T-cell (primary cell): ENCODE results near the gene TBK1. TPM values are rescaled to one million over a fixed set of nuclear protein-coding genes. Genes with fewer than 3 reads are reported as not detected.

Experiments used
- ATAC-seq, 4 experiments: fragments of 200-7000 bp in 3 of 4; fragments of 150-1000 bp in 1 of 4; cut with Tn5 transposase; replicated peaks in 1 of 4; 1 replicate in 3 of 4; 2 replicates in 1 of 4; pipeline ENCODE4 v1.10.0; 2021; ENCODE audit warnings: moderate library complexity in 3 of 4, mild to moderate bottlenecking in 2 of 4, moderate number of reproducible peaks in 1 of 4
- CTCF ChIA-PET, 2 donors: fragments of 300-600 bp; sonication (Branson Sonifier 250); formaldehyde crosslinking; loops; one replicate each; lab custom pipeline; 2022; ENCODE audit warnings: antibody characterized with exemption in 2 of 2; lab: Charles Lee
- POLR2A ChIA-PET, 2 donors: fragments of 300-600 bp; sonication (Branson Sonifier 250); formaldehyde crosslinking; loops; one replicate each; lab custom pipeline; 2022; ENCODE audit warnings: antibody characterized with exemption in 2 of 2; lab: Charles Lee
- DNase-seq, 35 experiments: peaks; one replicate each; pipeline versions ENCODE4 v3.0.0 to v3.0.0-alpha.2; 2013 to 2023
- H3K27ac ChIP-seq: one replicate; pipeline ENCODE4 v1.5.1; 2013; ENCODE audit warnings: low read length
- H3K27me3 ChIP-seq, 2 experiments: replicated peaks in 1 of 2; 1 replicate in 1 of 2; 2 replicates in 1 of 2; pipeline versions ENCODE4 v1.6.1 to v1.7.0; 2013; ENCODE audit warnings: low read length in 1 of 2, mixed read lengths in 1 of 2; ENCODE audit not compliant: control insufficient read depth in 2 of 2, insufficient read depth in 2 of 2; ENCODE audit errors: extremely low read depth in 1 of 2
- H3K36me3 ChIP-seq, 2 donors: 1 replicate in 1 of 2; 2 replicates in 1 of 2; pipeline versions ENCODE4 v1.6.1 to v1.7.0; 2013; ENCODE audit warnings: low read length in 1 of 2; ENCODE audit not compliant: control insufficient read depth in 2 of 2, insufficient read depth in 1 of 2; ENCODE audit errors: extremely low read depth in 1 of 2
- H3K4me1 ChIP-seq, 2 experiments: 1 replicate in 1 of 2; 2 replicates in 1 of 2; pipeline versions ENCODE4 v1.6.1 to v1.7.0; 2013; ENCODE audit warnings: low read length in 2 of 2, mixed read lengths in 1 of 2; ENCODE audit not compliant: insufficient read depth in 2 of 2, control insufficient read depth in 1 of 2; ENCODE audit errors: extremely low read depth in 1 of 2
- H3K4me3 ChIP-seq, 2 donors: 1 replicate in 1 of 2; 2 replicates in 1 of 2; pipeline versions ENCODE4 v1.5.1 to v1.7.0; 2013; ENCODE audit warnings: mild to moderate bottlenecking in 2 of 2, low read length in 1 of 2, moderate library complexity in 1 of 2; ENCODE audit not compliant: control insufficient read depth in 1 of 2; ENCODE audit errors: extremely low read depth in 1 of 2
- H3K9me3 ChIP-seq: 2 replicates; pipeline ENCODE4 v1.7.0; 2013
- H3K27ac Mint-ChIP-seq, 2 donors: one replicate each; pipeline ENCODE4 v1.8.0; 2020 to 2021; ENCODE audit warnings: mild to moderate bottlenecking in 2 of 2, mixed read lengths in 2 of 2
- H3K27me3 Mint-ChIP-seq, 2 donors: one replicate each; pipeline ENCODE4 v1.8.0; 2021 to 2022; ENCODE audit warnings: mixed read lengths in 2 of 2
- H3K36me3 Mint-ChIP-seq: one replicate; pipeline ENCODE4 v1.8.0; 2021; ENCODE audit warnings: mixed read lengths
- H3K4me1 Mint-ChIP-seq, 3 donors: one replicate each; pipeline ENCODE4 v1.8.0; 2020 to 2022; ENCODE audit warnings: mixed read lengths in 3 of 3, mild to moderate bottlenecking in 1 of 3
- H3K4me3 Mint-ChIP-seq, 3 donors: one replicate each; pipeline ENCODE4 v1.8.0; 2020 to 2022; ENCODE audit warnings: mild to moderate bottlenecking in 3 of 3, mixed read lengths in 3 of 3, moderate library complexity in 3 of 3
- H3K9me3 Mint-ChIP-seq, 3 donors: one replicate each; pipeline ENCODE4 v1.8.0; 2020 to 2022; ENCODE audit warnings: mixed read lengths in 3 of 3
- WGBS: methylation state at CpG from one replicate; pipeline ENCODE4 v1.1.5; 2013; ENCODE audit warnings: missing lambda C conversion rate; ENCODE audit not compliant: insufficient coverage; 5-methylcytosine and 5-hydroxymethylcytosine counted together
- total RNA-seq, 35 experiments: library from RNA in 6 of 35; stranded (reverse) in 6 of 35; fragments of 120-200 nt in 1 of 35; gene quantifications; one replicate each; pipeline versions ENCODE4 v1.2.1 to v1.2.4 and lab custom pipeline; 2013 to 2026

Gene TBK1
- total RNA-seq (10 to 100 TPM in 4 of 5 donors, 1 to 10 TPM in 1; 8.9 to 20.0 (median 13.5) TPM), total RNA-seq (lab: John Stamatoyannopoulos, UW) (14.0 to 68.3 (median 38.2) reads per million in 29 experiments)
- total RNA-seq (2013): 30.2 TPM

DNA sequence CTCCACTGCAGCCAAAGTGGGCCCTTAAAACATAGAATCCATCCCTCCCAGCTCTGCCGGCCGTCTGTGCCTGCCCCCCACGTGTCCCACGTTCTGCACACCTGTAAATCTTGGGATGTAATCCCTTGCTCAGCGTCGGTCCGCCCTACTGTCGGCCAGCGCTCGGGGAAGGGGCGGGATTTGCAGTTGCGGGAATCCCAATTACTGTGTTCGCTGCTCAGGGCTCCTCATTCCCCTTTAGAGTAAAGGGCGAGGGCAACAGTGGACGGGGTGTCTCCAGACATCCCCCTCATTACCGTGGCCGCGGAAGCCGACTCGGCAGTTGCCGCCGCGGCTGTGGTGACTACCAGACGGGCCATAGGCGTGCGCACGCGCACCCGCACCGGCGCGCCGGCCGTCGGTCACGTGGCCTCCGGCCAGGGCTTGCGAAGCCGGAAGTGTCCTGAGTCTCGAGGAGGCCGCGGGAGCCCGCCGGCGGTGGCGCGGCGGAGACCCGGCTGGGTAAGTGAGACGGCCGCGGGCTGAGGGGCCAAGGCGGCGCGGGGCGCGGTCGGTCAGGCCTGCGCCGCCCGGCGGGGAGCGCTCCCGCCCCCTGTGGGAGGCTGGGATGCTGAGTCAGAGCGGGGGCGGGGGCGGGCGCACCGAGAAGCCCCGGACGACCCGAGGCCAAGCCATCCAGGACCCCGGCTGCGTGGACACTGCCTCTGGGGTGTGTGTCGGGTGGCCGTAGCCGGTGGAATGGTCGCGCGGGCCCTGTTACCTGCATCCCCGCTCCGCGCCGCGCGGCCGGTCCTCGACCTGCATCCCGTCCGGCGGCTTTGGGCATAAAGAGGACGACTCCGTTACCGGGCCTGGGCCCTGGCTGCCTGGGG, at the start of gene TBK1:
TBK1 (plus strand) TSS at position 434 of the 872 bp plus-strand sequence. CDS start 3,751 bp downstream, outside the sequence.
- WGBS: under 1% methylated on average over 90 of the region's 94 CpGs
- H3K4me3 ChIP-seq: peak within 1 kb of the TSS; percentile 81 to 98
- DNase-seq (peak in 33 of 35 experiments; percentile 10 to 65 (median 32)), ATAC-seq (peak; percentile 72 to 82 (median 78))
- H3K27ac ChIP-seq: peak within 1 kb of the TSS; percentile 87
- Mint-ChIP-seq H3K27me3 (no peaks in the 10 kb centered on the region), H3K9me3 (no peaks in the 10 kb centered on the region), H3K4me3 (peak within 1 kb of the TSS; percentile 94 to 97 (median 94)), H3K36me3 (peaks cover under 1% of the 10 kb centered on the region), H3K4me1 (peaks cover 44 to 57% (median 50%) of the 10 kb centered on the region in 3 donors), H3K27ac (peak within 1 kb of the TSS; percentile 94 to 95)
- H3K36me3 ChIP-seq: peaks cover 0 to 5% of the 10 kb centered on the region in 2 donors
- ChIA-PET CTCF (interaction anchor here in 1 of 2 donors (0.5 kb wide), 1 partner anchor 96 kb away, joined by 7 read pairs; no protein-coding TSS in a partner anchor), POLR2A (interaction anchor here in 1 of 2 donors (0.6 to 0.8 kb wide), 2 partner anchors 15 to 141 kb away, joined by 3 read pairs; no protein-coding TSS in a partner anchor)
- no peaks in the 10 kb centered on the region for H3K9me3 ChIP-seq
- H3K27me3 ChIP-seq: no peaks in the 10 kb centered on the region
- peaks cover 4 to 15% of the 10 kb centered on the region in 2 experiments for H3K4me1 ChIP-seq

DNA sequence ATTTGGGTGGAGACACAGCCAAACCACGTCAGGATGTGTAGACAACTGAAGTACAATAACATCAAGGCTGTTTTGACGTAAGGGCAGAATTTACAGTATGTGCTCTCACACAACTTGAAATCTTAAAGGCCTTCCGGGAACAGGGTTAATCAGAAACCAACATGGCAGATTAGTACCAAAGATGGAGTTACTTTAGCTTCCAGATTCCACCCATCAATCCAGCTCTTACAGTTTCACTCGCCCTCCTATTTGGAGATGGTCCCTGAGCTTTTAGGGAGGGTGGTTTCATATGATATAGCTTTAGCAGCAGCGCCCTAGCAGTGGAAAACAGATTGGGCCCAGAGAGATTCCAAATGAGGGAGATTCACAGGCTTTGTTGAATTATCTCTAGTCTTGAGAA, 49.7 kb upstream of the TBK1 start:
- ATAC-seq (no peak), DNase-seq (no peak)
- no peaks in the 10 kb centered on the region for H3K27me3 Mint-ChIP-seq
- H3K4me3 Mint-ChIP-seq: peak overlapping the region in 1 of 3 donors; percentile 97
- no peaks in the 10 kb centered on the region for H3K36me3 Mint-ChIP-seq
- H3K4me1 ChIP-seq: peaks cover 3 to 20% of the 10 kb centered on the region in 2 experiments
- no peaks in the 10 kb centered on the region for H3K9me3 ChIP-seq
- WGBS: 92% methylated on average over 3 of the region's 5 CpGs
- peaks cover 22 to 34% (median 30%) of the 10 kb centered on the region in 3 donors for H3K4me1 Mint-ChIP-seq
- POLR2A ChIA-PET: no interaction called here
- H3K27ac ChIP-seq: no peak overlapping the region
- H3K36me3 ChIP-seq: peaks cover 0 to 6% of the 10 kb centered on the region in 2 donors
- no peak overlapping the region for H3K4me3 ChIP-seq
- no peaks in the 10 kb centered on the region for H3K27me3 ChIP-seq
- CTCF ChIA-PET: interaction anchor here in 1 of 2 donors (1.1 kb wide), 1 partner anchor 13 kb away, joined by 5 read pairs; no protein-coding TSS in a partner anchor
- H3K27ac Mint-ChIP-seq: no peak overlapping the region
- H3K9me3 Mint-ChIP-seq: no peaks in the 10 kb centered on the region

DNA sequence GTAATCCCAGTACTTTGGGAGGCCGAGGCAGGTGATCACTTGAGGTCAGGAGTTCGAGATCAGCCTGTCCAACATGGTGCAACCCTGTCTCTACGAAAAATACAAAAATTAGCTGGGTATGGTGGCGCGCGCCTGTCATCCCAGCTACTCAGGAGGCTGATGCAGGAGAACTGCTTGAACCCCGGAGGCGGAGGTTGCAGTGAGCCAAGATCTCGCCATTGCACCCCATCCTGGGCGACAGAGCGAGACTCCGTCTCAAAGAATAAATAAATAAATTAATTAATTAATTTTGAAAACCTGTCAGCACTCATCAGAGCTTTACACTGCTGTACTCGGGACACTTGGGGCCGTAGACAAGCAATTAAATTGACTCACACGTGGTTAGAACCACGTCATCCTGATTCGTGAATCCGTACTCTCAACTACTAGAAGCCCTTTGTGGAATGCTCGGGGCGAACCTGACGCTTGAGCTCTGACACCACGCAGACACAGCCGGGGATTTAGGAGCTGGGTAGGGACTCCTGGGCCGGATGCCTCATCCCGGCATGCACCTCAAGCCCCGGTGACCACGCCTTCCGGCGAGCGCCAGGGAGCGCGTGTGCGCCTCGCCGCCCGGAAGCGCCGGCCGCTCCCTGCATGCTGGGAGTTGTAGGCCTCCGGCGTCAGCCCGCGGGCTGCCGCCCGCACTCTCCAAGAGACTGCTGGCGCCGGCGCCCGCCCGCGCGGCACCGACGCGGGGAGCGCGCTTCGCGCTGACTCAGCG, 48.0 kb upstream of the TBK1 start, which contains the start of gene XPOT:
XPOT (plus strand) TSS at position 686 of the 763 bp plus-strand sequence. CDS start 5,644 bp downstream, outside the sequence.
- Mint-ChIP-seq H3K4me3 (peak within 1 kb of the TSS; percentile 91 to 97 (median 97)), H3K9me3 (no peaks in the 10 kb centered on the region), H3K36me3 (no peaks in the 10 kb centered on the region), H3K4me1 (peaks cover 33 to 39% (median 38%) of the 10 kb centered on the region in 3 donors), H3K27ac (peak within 1 kb of the TSS; percentile 95 to 98), H3K27me3 (no peaks in the 10 kb centered on the region)
- H3K36me3 ChIP-seq: peaks cover 0 to 6% of the 10 kb centered on the region in 2 donors
- ChIA-PET CTCF (interaction anchor here in 1 of 2 donors (0.9 kb wide), 1 partner anchor 13 kb away, joined by 4 read pairs; the partner anchor contains the start of gene C12orf56), POLR2A (interaction anchor here in 1 of 2 donors (0.6 kb wide), 1 partner anchor 9 kb away, joined by 3 read pairs; no protein-coding TSS in a partner anchor)
- no peaks in the 10 kb centered on the region for H3K27me3 ChIP-seq
- H3K4me3 ChIP-seq: peak within 1 kb of the TSS; percentile 82 to 99
- H3K27ac ChIP-seq: peak within 1 kb of the TSS; percentile 88
- ATAC-seq (peak; percentile 94 to 98 (median 96)), DNase-seq (peak; percentile 81 to 97 (median 92))
- peaks cover 3 to 22% of the 10 kb centered on the region in 2 experiments for H3K4me1 ChIP-seq
- WGBS: 7% methylated on average over 52 of the region's 60 CpGs
- H3K9me3 ChIP-seq: no peaks in the 10 kb centered on the region

DNA sequence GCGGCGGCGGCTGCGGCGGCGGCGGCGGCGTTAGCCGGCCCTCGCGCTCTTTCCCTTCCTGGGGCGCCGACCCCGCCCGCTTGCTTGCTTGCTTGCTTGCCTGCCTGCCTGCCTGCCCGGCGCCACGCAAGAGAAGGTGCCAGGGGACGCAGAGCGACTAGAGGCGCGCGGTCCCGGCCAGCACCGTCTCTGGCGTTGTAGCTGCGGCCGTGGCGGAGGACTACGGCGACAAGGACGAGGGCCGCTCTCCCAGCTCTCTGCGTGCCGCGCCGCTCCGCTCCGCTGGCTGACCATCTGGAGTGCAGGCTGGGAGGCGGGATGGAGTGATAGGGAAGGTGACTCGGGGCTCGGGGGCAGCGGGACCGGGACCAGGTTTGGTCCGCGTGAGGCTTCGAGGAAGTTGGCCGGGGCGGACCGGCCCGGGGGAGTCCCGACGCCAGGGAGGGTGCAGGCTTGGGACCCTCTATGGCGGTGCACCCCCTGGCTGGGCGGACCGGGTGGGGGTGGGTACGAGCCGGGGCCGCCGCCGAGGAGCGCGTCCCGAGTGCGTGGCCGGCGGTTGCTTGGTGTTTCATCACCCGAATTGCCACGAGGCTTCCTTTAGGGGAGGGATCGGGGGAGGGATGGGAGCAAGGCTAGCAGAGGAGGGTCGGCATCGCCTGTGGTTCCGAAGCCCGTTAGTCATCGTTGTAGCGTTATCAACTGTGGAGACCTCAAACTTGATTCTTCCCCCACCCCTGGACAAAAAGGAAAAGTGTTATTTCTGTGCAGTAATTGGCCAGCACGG, 47.3 kb upstream of the TBK1 start:
- Mint-ChIP-seq H3K4me1 (peaks cover 33 to 39% (median 33%) of the 10 kb centered on the region in 3 donors), H3K27ac (peak overlapping the region; percentile 94), H3K9me3 (no peaks in the 10 kb centered on the region), H3K36me3 (no peaks in the 10 kb centered on the region), H3K27me3 (no peaks in the 10 kb centered on the region), H3K4me3 (peak overlapping the region; percentile 91 to 97 (median 97))
- ChIA-PET POLR2A (no interaction called here), CTCF (interaction anchor here in 1 of 2 donors (0.9 kb wide), 1 partner anchor 14 kb away, joined by 4 read pairs; the partner anchor contains the start of gene C12orf56)
- peak overlapping the region; percentile 74 for H3K27ac ChIP-seq
- H3K4me1 ChIP-seq: peaks cover 3 to 22% of the 10 kb centered on the region in 2 experiments
- WGBS: under 1% methylated on average over 70 of the region's 78 CpGs
- no peaks in the 10 kb centered on the region for H3K9me3 ChIP-seq
- peak; percentile 1 to 25 (median 16) for ATAC-seq
- H3K4me3 ChIP-seq: peak overlapping the region; percentile 82 to 99
- peak in 20 of 35 experiments; percentile 4 to 56 (median 16) for DNase-seq
- H3K27me3 ChIP-seq: no peaks in the 10 kb centered on the region
- peaks cover 0 to 6% of the 10 kb centered on the region in 2 donors for H3K36me3 ChIP-seq

DNA sequence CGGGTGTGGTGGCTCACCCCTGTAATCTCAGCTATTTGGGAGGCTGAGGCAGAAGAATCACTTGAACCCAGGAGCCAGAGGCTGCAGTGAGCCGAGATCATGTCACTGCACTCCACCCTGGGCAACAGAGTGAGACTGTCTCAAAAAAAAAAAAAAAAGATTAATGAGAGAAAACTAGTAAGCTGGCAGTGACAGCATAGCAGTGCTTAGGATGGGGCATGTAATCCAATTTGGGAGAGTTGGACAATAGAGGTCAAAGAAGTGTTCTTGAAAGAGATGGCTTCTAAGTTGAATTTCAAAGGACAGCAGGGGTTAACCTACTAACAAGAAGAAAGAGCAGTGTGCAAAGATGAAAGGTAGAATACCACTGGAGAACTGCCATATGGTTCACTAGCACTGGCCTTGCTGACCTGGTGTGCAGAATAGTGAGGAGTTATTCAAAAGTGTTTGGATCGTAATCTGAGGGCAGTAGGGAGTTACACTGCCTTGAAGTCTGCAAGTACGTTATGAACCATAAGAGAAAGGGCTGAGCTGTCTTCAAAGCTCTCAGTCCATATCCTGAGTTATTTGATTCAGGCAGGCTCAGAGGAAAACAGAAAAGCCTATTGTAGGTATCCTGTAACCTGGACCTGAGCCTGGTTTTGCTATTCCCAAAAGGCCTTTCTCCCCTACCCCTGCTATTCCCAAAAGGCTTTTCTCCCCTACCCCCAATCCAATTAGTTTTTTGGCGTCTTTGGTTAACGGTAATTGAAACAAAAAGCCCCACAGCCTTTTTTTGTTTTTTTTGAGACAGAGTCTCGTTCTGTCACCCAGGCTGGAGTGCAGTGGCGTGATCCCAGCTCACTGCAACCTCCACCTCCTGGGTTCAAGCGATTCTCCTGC, 44.3 kb upstream of the TBK1 start:
- Histone ChIP-seq H3K27me3 (no peaks in the 10 kb centered on the region), H3K9me3 (no peaks in the 10 kb centered on the region), H3K4me3 (no peak overlapping the region), H3K27ac (no peak overlapping the region), H3K36me3 (peaks cover 6 to 19% of the 10 kb centered on the region in 2 donors), H3K4me1 (peaks cover 3 to 22% of the 10 kb centered on the region in 2 experiments)
- no peaks in the 10 kb centered on the region for H3K27me3 Mint-ChIP-seq
- DNase-seq (no peak), ATAC-seq (no peak)
- peaks cover 15% of the 10 kb centered on the region for H3K36me3 Mint-ChIP-seq
- CTCF ChIA-PET: interaction anchor here in 1 of 2 donors (0.6 kb wide), 1 partner anchor 42 kb away, joined by 3 read pairs; no protein-coding TSS in a partner anchor
- POLR2A ChIA-PET: interaction anchor here in 1 of 2 donors (0.5 to 0.6 kb wide), 2 partner anchors 51 to 53 kb away, joined by 3 to 4 read pairs; no protein-coding TSS in a partner anchor
- no peaks in the 10 kb centered on the region for H3K9me3 Mint-ChIP-seq
- H3K27ac Mint-ChIP-seq: no peak overlapping the region
- H3K4me3 Mint-ChIP-seq: no peak overlapping the region
- 80% methylated on average over 1 of the region's 9 CpGs for WGBS
- peaks cover 26 to 33% (median 32%) of the 10 kb centered on the region in 3 donors for H3K4me1 Mint-ChIP-seq
